ENCODE data around the gene GNE.

The GNE gene

DNA sequence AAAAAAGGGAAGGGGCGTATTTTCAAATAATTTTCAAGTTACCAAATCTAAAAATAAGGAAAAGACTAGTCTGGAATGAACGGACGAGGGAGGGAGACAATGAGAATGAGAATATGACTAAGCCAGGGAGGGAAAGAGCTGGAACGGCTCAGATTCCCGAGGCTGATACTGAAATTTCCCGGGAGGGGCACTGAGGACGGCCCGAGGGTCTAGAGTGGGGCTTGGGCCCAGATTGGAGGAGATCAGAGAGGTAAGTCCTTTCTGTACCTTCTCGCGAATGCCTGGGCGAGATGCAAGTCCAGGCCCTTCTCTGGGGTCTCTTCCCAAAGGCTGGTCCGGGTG is 92.5 kb downstream of the GNE start:
- TF ChIP-seq, protein P1, sequence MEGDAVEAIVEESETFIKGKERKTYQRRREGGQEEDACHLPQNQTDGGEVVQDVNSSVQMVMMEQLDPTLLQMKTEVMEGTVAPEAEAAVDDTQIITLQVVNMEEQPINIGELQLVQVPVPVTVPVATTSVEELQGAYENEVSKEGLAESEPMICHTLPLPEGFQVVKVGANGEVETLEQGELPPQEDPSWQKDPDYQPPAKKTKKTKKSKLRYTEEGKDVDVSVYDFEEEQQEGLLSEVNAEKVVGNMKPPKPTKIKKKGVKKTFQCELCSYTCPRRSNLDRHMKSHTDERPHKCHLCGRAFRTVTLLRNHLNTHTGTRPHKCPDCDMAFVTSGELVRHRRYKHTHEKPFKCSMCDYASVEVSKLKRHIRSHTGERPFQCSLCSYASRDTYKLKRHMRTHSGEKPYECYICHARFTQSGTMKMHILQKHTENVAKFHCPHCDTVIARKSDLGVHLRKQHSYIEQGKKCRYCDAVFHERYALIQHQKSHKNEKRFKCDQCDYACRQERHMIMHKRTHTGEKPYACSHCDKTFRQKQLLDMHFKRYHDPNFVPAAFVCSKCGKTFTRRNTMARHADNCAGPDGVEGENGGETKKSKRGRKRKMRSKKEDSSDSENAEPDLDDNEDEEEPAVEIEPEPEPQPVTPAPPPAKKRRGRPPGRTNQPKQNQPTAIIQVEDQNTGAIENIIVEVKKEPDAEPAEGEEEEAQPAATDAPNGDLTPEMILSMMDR (conservative IDR thresholded peaks at IDR 0.05; ENCODE audit: control insufficient read depth, insufficient read depth, low read depth, low read length) = no peak
- peak; percentile 61 for DNase-seq (ENCODE audit: low read depth)
- peak overlapping the region; percentile 60 for H3K4me3 ChIP-seq (ENCODE audit: control insufficient read depth, low read depth, low read length)

DNA sequence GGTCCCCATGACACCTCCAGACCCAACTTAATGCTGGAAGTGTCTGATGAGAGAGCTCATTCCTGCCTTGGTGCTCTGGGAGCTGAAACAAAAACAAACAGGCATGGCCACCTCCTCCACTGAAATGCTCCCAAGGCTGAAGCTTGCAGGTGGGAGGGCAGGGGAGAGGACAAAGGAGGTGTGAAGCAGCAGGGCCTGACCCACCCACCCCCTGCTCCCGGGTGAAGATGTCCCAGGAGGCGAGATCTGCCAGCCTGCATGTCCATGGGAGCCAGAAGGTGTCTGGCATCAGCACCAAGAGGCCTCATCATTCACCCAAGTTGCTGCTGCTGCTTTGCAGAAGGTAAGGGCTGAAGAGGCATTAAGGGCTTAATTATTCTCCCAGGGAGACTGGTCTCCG is 93.3 kb downstream of the GNE start:
- TF ChIP-seq, protein P1 (conservative IDR thresholded peaks at IDR 0.05; ENCODE audit: control insufficient read depth, insufficient read depth, low read depth, low read length) = no peak
- H3K4me3 ChIP-seq (ENCODE audit: control insufficient read depth, low read depth, low read length) = no peak overlapping the region
- no peak for DNase-seq (ENCODE audit: low read depth)

All from fibroblast of mammary gland (primary cell).